K562 (cell line): ENCODE results near the gene HGFAC. TPM values are rescaled to one million over a fixed set of nuclear protein-coding genes. Genes with fewer than 3 reads are reported as not detected.

Source experiments
- ATAC-seq: fragments of 200-7000 bp; cut with Tn5 transposase; 3 replicates; pipeline ENCODE4 v1.9.1; 2020; ENCODE audit warnings: moderate library complexity
- BruUV-seq: library from RNA; stranded (reverse); fragments of 400-500 nt; replicated peaks from 2 replicates; lab custom pipeline; 2021; lab: Mats Ljungman, UMichigan
- CTCF ChIA-PET: fragments of 300-600 bp; formaldehyde crosslinking; extraction: SDS; loops from one replicate; lab custom pipeline; 2021; ENCODE audit warnings: low intra/inter-chr PET ratio; lab: Yijun Ruan, JAX
- POLR2A ChIA-PET: fragments of 300-600, 350-650 bp; sonication (Branson Sonifier 250); formaldehyde crosslinking; extraction: SDS; loops from one replicate; lab custom pipeline; 2021; ENCODE audit warnings: antibody characterized with exemption, inconsistent platforms; lab: Yijun Ruan, JAX
- DNase-seq, 4 experiments: peaks; one replicate each; pipeline versions ENCODE4 v3.0.0 to v3.0.0-alpha.2; 2011 to 2018; ENCODE audit warnings: low spot score in 3 of 4, mixed read lengths in 3 of 4; ENCODE audit errors: extremely low read depth in 1 of 4
- FAIRE-seq: peaks from 2 replicates; lab custom pipeline; 2011; peaks lifted over from hg19 to GRCh38; lab: Jason Lieb, UNC
- H2AFZ ChIP-seq: 2 replicates; pipeline ENCODE4 v1.6.0; 2011; ENCODE audit warnings: low read depth, low read length, control low read depth, inconsistent platforms
- H3K27ac ChIP-seq: fragments of 200-600 bp; 3 replicates; pipeline ENCODE4 v1.8.0; 2011; ENCODE audit warnings: low read depth, mild to moderate bottlenecking, control low read depth, inconsistent platforms, low read length, moderate library complexity, mixed read lengths; ENCODE audit errors: extremely low read depth
- H3K27me3 ChIP-seq, 2 experiments: fragments of 300-600 bp in 1 of 2; 2 replicates in 1 of 2; 3 replicates in 1 of 2; pipeline versions ENCODE4 v1.6.0 to v1.8.0; 2011; ENCODE audit warnings: inconsistent platforms in 2 of 2, low read length in 2 of 2, mild to moderate bottlenecking in 1 of 2, mixed read lengths in 1 of 2, moderate library complexity in 1 of 2; ENCODE audit not compliant: control insufficient read depth in 2 of 2, insufficient read depth in 2 of 2
- H3K36me3 ChIP-seq: fragments of 300-600 bp; 3 replicates; pipeline ENCODE4 v1.8.0; 2011; ENCODE audit warnings: mild to moderate bottlenecking, low read length, inconsistent platforms; ENCODE audit not compliant: control insufficient read depth, insufficient read depth
- H3K4me1 ChIP-seq, 2 experiments: fragments of 200-600 bp in 1 of 2; replicated peaks in 1 of 2; 2 replicates in 1 of 2; 3 replicates in 1 of 2; pipeline versions ENCODE4 v1.5.1 to v1.8.0; 2011; ENCODE audit warnings: inconsistent platforms in 2 of 2, low read length in 2 of 2, mild to moderate bottlenecking in 1 of 2, mixed read lengths in 1 of 2, moderate library complexity in 1 of 2; ENCODE audit not compliant: control insufficient read depth in 2 of 2, insufficient read depth in 2 of 2
- H3K4me2 ChIP-seq: 2 replicates; pipeline ENCODE4 v1.6.1; 2011; ENCODE audit warnings: low read length, control low read depth, inconsistent platforms, mixed read lengths; ENCODE audit not compliant: insufficient read depth
- H3K4me3 ChIP-seq: fragments of 200-600 bp; sonication (generic), shearing (Covaris generic); 2 replicates; pipeline ENCODE4 v1.5.1; 2016; ENCODE audit warnings: control low read depth, inconsistent platforms
- H3K79me2 ChIP-seq: fragments of 200-600 bp; 3 replicates; pipeline ENCODE4 v1.8.0; 2011; ENCODE audit warnings: low read length, inconsistent platforms; ENCODE audit not compliant: control insufficient read depth, insufficient read depth
- H3K9ac ChIP-seq, 2 experiments: 2 replicates each; pipeline versions ENCODE4 v1.6.0 to v1.6.1; 2011; ENCODE audit warnings: low read depth in 2 of 2, low read length in 2 of 2, control low read depth in 1 of 2, inconsistent platforms in 1 of 2, mild to moderate bottlenecking in 1 of 2, mixed read lengths in 1 of 2; ENCODE audit not compliant: insufficient read depth in 1 of 2
- H3K9me1 ChIP-seq: one replicate; pipeline ENCODE4 v1.6.0; 2011; ENCODE audit warnings: inconsistent platforms, mild to moderate bottlenecking, low read length, moderate library complexity; ENCODE audit not compliant: control insufficient read depth, insufficient read depth
- H3K9me3 ChIP-seq: replicated peaks from 2 replicates; pipeline ENCODE4 v1.5.1; 2011; ENCODE audit warnings: low read depth, low read length, inconsistent platforms; ENCODE audit not compliant: control insufficient read depth, insufficient read depth
- H4K20me1 ChIP-seq: replicated peaks from 2 replicates; pipeline ENCODE4 v1.6.1; 2011; ENCODE audit warnings: low read length, inconsistent platforms, mixed read lengths; ENCODE audit not compliant: control insufficient read depth, insufficient read depth
- HEY1 ChIP-seq: fragments of 250-450 bp; sonication (Bioruptor Pico); IDR thresholded peaks from 2 replicates; pipeline ENCODE4 v1.5.0; 2020; ENCODE audit warnings: mild to moderate bottlenecking, moderate library complexity, borderline replicate concordance
- PHF21A ChIP-seq: fragments of 450-650 bp; IDR thresholded peaks from 2 replicates; pipeline ENCODE4 v1.6.1; 2017; ENCODE audit warnings: low read depth, borderline replicate concordance
- SMAD2 ChIP-seq: fragments of 150-350 bp; IDR thresholded peaks from 2 replicates; pipeline ENCODE4 v1.6.1; 2014; ENCODE audit warnings: low read depth, mild to moderate bottlenecking, low read length
- ZNF561 ChIP-seq: fragments of 450-650 bp; formaldehyde crosslinking; conservative IDR thresholded peaks from 2 replicates; pipeline ENCODE4 v1.4.0; 2020; ENCODE audit warnings: mild to moderate bottlenecking, moderate library complexity
- WGBS: fragments of 100-300 bp; shearing (Covaris generic); methylation state at CpG from one replicate; pipeline ENCODE4 v1.1.6; 2016; ENCODE audit warnings: low coverage, mixed read lengths; ENCODE audit not compliant: insufficient coverage; ENCODE audit errors: missing lambda C conversion rate; 5-methylcytosine and 5-hydroxymethylcytosine counted together
- in situ Hi-C: fragments of 300-500 bp; cut with MboI; formaldehyde crosslinking; loops from 4 replicates; pipeline ENCODE4 v1.15.0; 2018; ENCODE audit warnings: inconsistent platforms, mixed read lengths
- intact Hi-C: fragments of 100-400 bp; cut with micrococcal nuclease; formaldehyde crosslinking; loops from 2 replicates; pipeline ENCODE4 v1.14.2; 2022
- polyA plus RNA-seq, 8 experiments: library from polyadenylated mRNA; depleted of rRNA in 4 of 8; stranded (reverse) in 5 of 8; unstranded in 3 of 8; fragments of >200 nt; fragmentation: Nextera tagmentation in 2 of 8; fragmentation: Illumina TruSeq in 1 of 8; extraction: Ambion mirVana in 2 of 8; extraction: Trizol in 1 of 8; gene quantifications; 2 replicates each; pipeline versions ENCODE4 v1.2.1 to v1.2.3, GENCODE V29; 2011 to 2014; ENCODE audit warnings: inconsistent platforms in 1 of 8, missing spikeins in 1 of 8
- total RNA-seq, 7 experiments: library from RNA; depleted of rRNA in 6 of 7; stranded (reverse); fragments of >200 nt in 6 of 7; fragmentation: Illumina TruSeq in 2 of 7; extraction: Trizol in 2 of 7; gene quantifications; 2 replicates each; pipeline versions ENCODE4 v1.2.1 to v1.2.3, GENCODE V29; 2011 to 2021; ENCODE audit warnings: low replicate concordance in 1 of 7
- TF ChIP-seq, protein P1 (sequence below): fragments of 250-450 bp; sonication (Bioruptor Pico); IDR thresholded peaks from 2 replicates; pipeline ENCODE4 v1.5.0; 2020; ENCODE audit warnings: mild to moderate bottlenecking
- TF ChIP-seq, protein P2 (sequence below): sonication (generic); formaldehyde crosslinking; IDR thresholded peaks from 2 replicates; pipeline ENCODE4 v1.8.1; 2023; ENCODE audit warnings: mild to moderate bottlenecking, missing genetic modification reagents

HGFAC gene
- total and polyA plus RNA-seq, 9 of the 15 experiments (the other 6 are each of a cell fraction or from before 2014, with no cell fraction given), result 0.13 TPM; not detected in 8

DNA sequence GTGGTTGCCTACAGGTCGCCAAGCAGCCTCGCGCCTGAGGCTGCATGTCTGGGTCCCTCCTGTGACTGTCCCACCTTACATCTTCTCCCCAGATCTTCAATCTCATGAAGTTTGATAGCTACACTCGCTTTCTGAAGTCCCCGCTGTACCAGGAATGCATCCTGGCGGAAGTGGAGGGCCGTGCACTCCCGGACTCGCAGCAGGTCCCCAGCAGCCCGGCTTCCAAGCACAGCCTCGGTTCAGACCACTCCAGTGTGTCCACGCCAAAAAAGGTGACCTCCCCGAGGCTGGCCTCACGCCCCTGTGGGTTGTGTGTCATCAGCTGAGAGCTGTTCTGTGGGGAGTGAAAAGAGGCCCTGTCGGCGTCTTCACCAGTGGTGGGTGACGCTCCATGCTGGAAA is 24.9 kb upstream of the HGFAC start (continued):
- TF ChIP-seq, protein P1, sequence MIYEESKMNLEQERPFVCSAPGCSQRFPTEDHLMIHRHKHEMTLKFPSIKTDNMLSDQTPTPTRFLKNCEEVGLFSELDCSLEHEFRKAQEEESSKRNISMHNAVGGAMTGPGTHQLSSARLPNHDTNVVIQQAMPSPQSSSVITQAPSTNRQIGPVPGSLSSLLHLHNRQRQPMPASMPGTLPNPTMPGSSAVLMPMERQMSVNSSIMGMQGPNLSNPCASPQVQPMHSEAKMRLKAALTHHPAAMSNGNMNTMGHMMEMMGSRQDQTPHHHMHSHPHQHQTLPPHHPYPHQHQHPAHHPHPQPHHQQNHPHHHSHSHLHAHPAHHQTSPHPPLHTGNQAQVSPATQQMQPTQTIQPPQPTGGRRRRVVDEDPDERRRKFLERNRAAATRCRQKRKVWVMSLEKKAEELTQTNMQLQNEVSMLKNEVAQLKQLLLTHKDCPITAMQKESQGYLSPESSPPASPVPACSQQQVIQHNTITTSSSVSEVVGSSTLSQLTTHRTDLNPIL (CRISPR knock-in tag), result no peak
- TF ChIP-seq HEY1 (CRISPR knock-in tag) (no peak), ZNF561 (CRISPR knock-in tag) (no peak), PHF21A (no peak)

DNA sequence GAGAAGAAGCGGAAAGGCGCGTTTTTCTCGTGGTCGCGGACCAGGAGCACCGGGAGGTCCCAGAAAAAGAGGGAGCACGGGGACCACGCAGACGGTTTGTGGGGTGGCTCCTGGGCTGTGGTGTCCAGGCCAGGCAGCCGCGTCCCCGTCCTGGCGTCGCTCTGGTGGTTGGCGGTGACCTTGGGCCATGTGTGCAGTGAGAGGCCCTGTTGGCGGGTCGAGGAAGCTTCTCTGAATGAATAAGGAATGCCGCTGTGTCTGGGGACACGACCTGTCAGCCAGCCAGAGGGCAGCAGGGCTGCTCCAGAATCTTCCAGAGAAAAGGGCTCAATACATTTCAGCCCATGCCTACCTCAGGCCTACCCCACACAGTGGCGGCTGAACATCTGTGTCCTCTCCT is 24.3 kb upstream of the HGFAC start:
- TF ChIP-seq, protein P2, sequence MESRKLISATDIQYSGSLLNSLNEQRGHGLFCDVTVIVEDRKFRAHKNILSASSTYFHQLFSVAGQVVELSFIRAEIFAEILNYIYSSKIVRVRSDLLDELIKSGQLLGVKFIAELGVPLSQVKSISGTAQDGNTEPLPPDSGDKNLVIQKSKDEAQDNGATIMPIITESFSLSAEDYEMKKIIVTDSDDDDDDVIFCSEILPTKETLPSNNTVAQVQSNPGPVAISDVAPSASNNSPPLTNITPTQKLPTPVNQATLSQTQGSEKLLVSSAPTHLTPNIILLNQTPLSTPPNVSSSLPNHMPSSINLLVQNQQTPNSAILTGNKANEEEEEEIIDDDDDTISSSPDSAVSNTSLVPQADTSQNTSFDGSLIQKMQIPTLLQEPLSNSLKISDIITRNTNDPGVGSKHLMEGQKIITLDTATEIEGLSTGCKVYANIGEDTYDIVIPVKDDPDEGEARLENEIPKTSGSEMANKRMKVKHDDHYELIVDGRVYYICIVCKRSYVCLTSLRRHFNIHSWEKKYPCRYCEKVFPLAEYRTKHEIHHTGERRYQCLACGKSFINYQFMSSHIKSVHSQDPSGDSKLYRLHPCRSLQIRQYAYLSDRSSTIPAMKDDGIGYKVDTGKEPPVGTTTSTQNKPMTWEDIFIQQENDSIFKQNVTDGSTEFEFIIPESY (CRISPR knock-in tag), result 0 out of 2 replicates have a peak, but pooled peaks have one; percentile 35
- no peak for TF ChIP-seq SMAD2
- Histone ChIP-seq H3K9me1 (no peaks in the 10 kb centered on the region), H3K36me3 (no peaks in the 10 kb centered on the region), H3K4me1 (peaks cover 0 to 25% of the 10 kb centered on the region in 2 experiments; a peak in 1 of 5 replicates), H3K27me3 (peaks cover 9 to 33% of the 10 kb centered on the region in 2 experiments), H3K27ac (no peak overlapping the region), H2AFZ (no peak overlapping the region), H3K9ac (no peak overlapping the region), H3K9me3 (no peaks in the 10 kb centered on the region), H4K20me1 (peaks cover 16% of the 10 kb centered on the region), H3K4me2 (no peak overlapping the region), H3K79me2 (no peaks in the 10 kb centered on the region), H3K4me3 (no peak overlapping the region)
- no peak for DNase-seq
- no TSS peak for BruUV-seq
- FAIRE-seq, result no peak
- intact Hi-C loops, result no loop called here
- ChIA-PET POLR2A (interaction anchor here (0.6 to 0.8 kb wide), 3 partner anchors 12 to 1336 kb away, joined by 3 read pairs; no protein-coding TSS in a partner anchor), CTCF (no interaction called here)
- no peak for ATAC-seq
- 58% methylated on average over 18 of the region's 21 CpGs for WGBS
- in situ Hi-C loops, result no loop called here
